Stimulated activated CD8-positive, alpha-beta memory T cell treated with anti-CD3 and anti-CD28 coated beads, Interleukin-7, amount 100 ng/mL, for 24 hours (primary cell): ENCODE results near the gene SETD7.

Experiments used
- DNase-seq: peaks from one replicate; pipeline ENCODE4 v3.0.0-alpha.2; 2020; ENCODE audit warnings: low read depth

Gene SETD7

GRCh38 chr4:139550724-139551429 lies 5.1 kb downstream of the SETD7 start:
- DNase-seq = no peak

GRCh38 chr4:139547979-139548378 lies 8.0 kb downstream of the SETD7 start:
- no peak for DNase-seq

GRCh38 chr4:139540632-139541031 lies 15.4 kb downstream of the SETD7 start:
- DNase-seq = no peak

GRCh38 chr4:139540161-139540560 lies 15.9 kb downstream of the SETD7 start:
- DNase-seq = no peak

GRCh38 chr4:139537292-139537691 lies 18.7 kb downstream of the SETD7 start:
- no peak for DNase-seq

- DNase-seq = no peak
These were observed 20.2 kb downstream of the SETD7 start for GRCh38 chr4:139535871-139536234.

- DNase-seq = no peak
These were observed 20.7 kb downstream of the SETD7 start for GRCh38 chr4:139535228-139535870.

GRCh38 chr4:139534287-139534950 lies 21.6 kb downstream of the SETD7 start:
- no peak for DNase-seq

- no peak for DNase-seq
These were observed 22.5 kb downstream of the SETD7 start for GRCh38 chr4:139533511-139533910.

GRCh38 chr4:139532947-139533346 lies 23.1 kb downstream of the SETD7 start:
- no peak for DNase-seq

- DNase-seq = no peak
These were observed 25.1 kb downstream of the SETD7 start for GRCh38 chr4:139530833-139531427.

- no peak for DNase-seq
These were observed 27.5 kb downstream of the SETD7 start for GRCh38 chr4:139528377-139529005.

GRCh38 chr4:139526928-139527327 lies 29.1 kb downstream of the SETD7 start:
- no peak for DNase-seq

GRCh38 chr4:139525414-139525813 lies 30.6 kb downstream of the SETD7 start:
- DNase-seq = no peak

GRCh38 chr4:139524062-139524631 lies 31.9 kb downstream of the SETD7 start:
- no peak for DNase-seq

GRCh38 chr4:139523076-139523475 lies 32.9 kb downstream of the SETD7 start:
- DNase-seq = no peak

- DNase-seq = no peak
These were observed 33.6 kb downstream of the SETD7 start for GRCh38 chr4:139522457-139522856.

- DNase-seq = no peak
These were observed 34.1 kb downstream of the SETD7 start for GRCh38 chr4:139521754-139522401.

- DNase-seq = no peak
These were observed 40.5 kb downstream of the SETD7 start for GRCh38 chr4:139515531-139515958.

- DNase-seq = no peak
These were observed 41.5 kb downstream of the SETD7 start for GRCh38 chr4:139514382-139515059.

GRCh38 chr4:139511320-139511719 lies 44.7 kb downstream of the SETD7 start:
- no peak for DNase-seq
